BE2C (cell line): ENCODE data around the gene POLE.

Experiments
- DNase-seq: peaks from one replicate; pipeline ENCODE4 v3.0.0-alpha.2; 2020
- H3K27me3 ChIP-seq: fragments of 250-450 bp; sonication (Bioruptor Pico); 2 replicates; pipeline ENCODE4 v1.5.1; 2020; ENCODE audit warnings: mild to moderate bottlenecking
- H3K36me3 ChIP-seq: fragments of 250-450 bp; sonication (Bioruptor Pico); 2 replicates; pipeline ENCODE4 v1.5.1; 2020; ENCODE audit warnings: mild to moderate bottlenecking
- H3K4me1 ChIP-seq: fragments of 250-450 bp; sonication (Bioruptor Pico); 2 replicates; pipeline ENCODE4 v1.5.1; 2020
- H3K4me3 ChIP-seq: 2 replicates; pipeline ENCODE4 v1.5.1; 2011; ENCODE audit warnings: low read depth, low read length
- H3K9me3 ChIP-seq: fragments of 250-450 bp; sonication (Bioruptor Pico); 2 replicates; pipeline ENCODE4 v1.5.1; 2020
- CTCF ChIP-seq: IDR thresholded peaks from 2 replicates; pipeline ENCODE4 v1.5.1; 2012; ENCODE audit warnings: mild to moderate bottlenecking, low read depth, low read length

The POLE gene

GRCh38 chr12:132592282-132592970, 94.7 kb downstream of the POLE start:
- Histone ChIP-seq H3K27me3 (peaks cover 15% of the 10 kb centered on the region), H3K36me3 (no peaks in the 10 kb centered on the region), H3K9me3 (no peaks in the 10 kb centered on the region), H3K4me1 (peaks cover under 1% of the 10 kb centered on the region; the same call in 1 of the 2 replicates), H3K4me3 (no peak overlapping the region)
- DNase-seq, result no peak
- TF ChIP-seq CTCF, result no peak

- Histone ChIP-seq H3K27me3 (peaks cover 13% of the 10 kb centered on the region; the same call in 1 of the 2 replicates), H3K36me3 (no peaks in the 10 kb centered on the region), H3K4me3 (no peak overlapping the region), H3K9me3 (no peaks in the 10 kb centered on the region), H3K4me1 (no peaks in the 10 kb centered on the region)
- DNase-seq, result no peak
- TF ChIP-seq CTCF, result no peak
These were observed 95.8 kb downstream of the POLE start for GRCh38 chr12:132591107-132591935.

DNA sequence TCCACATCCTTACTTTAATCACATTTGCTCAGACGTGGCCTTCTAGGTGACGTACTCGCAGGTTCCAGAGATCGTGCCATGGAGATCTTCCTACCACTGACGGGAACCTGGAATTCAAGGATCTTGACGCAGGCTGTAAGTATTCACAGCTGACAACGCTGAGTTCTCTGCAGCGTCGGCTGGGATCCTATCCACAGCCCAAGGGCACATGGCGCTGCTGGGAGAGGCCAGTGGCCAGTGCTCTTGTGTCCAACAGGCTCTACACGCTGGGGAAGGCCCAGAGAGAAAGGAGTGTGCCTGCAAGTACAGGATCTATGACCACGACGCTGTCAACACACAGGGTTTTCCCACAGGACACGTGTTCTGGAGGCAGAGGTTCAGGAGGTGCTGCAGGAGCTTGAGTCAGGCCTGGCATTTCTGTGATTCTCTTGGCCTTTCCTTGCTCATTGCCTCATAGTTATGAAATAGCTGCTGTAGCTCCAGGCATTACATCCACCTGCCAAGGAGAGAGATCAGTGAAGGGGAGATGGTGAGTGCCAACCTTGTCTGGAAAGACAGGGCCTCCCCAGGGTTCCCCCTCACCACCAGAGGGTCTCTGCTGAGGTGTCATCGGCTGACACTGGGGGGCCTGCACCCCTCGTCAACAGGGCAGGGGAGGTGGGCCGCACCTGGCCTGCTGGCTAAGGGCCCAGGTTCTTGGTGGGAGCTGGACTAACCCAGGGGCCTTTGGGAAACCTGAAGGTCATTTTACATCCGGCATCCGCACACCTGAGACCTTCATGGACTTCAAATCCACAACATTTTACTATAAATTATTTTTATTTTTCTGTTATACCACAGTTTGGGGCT, 98.1 kb downstream of the POLE start:
- Histone ChIP-seq H3K36me3 (no peaks in the 10 kb centered on the region), H3K4me1 (no peaks in the 10 kb centered on the region), H3K27me3 (no peaks in the 10 kb centered on the region), H3K9me3 (no peaks in the 10 kb centered on the region), H3K4me3 (no peak overlapping the region)
- TF ChIP-seq CTCF, result no peak
- DNase-seq, result no peak

GRCh38 chr12:132588319-132588718, 98.8 kb downstream of the POLE start:
- H3K27me3 ChIP-seq, result no peaks in the 10 kb centered on the region
- H3K4me1 ChIP-seq, result no peaks in the 10 kb centered on the region
- no peak for DNase-seq
- no peak for TF ChIP-seq CTCF
- H3K4me3 ChIP-seq, result no peak overlapping the region
- no peaks in the 10 kb centered on the region for H3K36me3 ChIP-seq
- H3K9me3 ChIP-seq, result no peaks in the 10 kb centered on the region

- Histone ChIP-seq H3K27me3 (no peaks in the 10 kb centered on the region), H3K9me3 (no peaks in the 10 kb centered on the region), H3K4me1 (no peaks in the 10 kb centered on the region), H3K4me3 (no peak overlapping the region), H3K36me3 (no peaks in the 10 kb centered on the region)
- no peak for DNase-seq
- no peak for TF ChIP-seq CTCF
These were observed 99.4 kb downstream of the POLE start for GRCh38 chr12:132587781-132588180.
